ENCODE results near the gene TMEM125.

The TMEM125 gene

GRCh38 chr1:43274804-43275180, 5.0 kb downstream of the TMEM125 start:
- DNase-seq (ENCODE audit: low read depth), result no peak

DNA sequence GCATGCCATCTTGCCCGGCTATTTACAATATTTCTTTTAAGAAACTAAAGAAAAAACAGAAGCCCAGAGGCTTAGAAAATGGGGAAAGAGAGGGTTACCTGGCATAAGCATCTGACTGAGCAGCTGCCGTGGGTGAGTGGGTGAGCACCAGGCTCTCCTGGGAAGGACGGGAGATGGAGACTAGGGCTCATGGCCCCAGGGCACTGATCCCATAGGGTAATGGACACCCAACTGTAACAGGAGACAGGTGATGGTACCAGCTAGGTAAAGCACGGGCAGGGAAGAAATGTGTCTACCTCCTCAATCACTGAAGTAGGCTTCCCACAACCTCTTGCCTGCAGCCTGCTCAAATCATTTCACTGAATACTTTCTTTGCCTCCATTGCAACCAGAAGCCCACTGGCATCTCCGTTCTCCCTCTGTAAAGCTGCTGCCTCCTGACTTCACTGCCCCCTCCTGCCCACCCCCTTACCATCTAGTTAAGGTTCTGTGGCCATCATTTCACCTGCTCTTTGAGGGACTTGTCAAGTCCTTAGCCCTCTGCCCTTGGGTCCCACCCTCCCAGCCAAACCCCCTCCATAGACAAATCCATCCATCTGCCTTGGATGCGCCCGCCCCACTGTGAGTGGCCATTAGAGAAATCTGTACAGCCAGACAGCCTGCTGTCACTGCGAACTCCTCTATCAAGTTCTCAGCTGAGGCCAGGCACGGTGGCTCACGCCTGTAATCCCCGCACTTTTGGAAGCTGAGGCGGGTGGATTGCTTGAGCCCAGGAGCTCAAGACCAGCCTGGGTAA, 6.2 kb downstream of the TMEM125 start:
- no peak for DNase-seq (ENCODE audit: low read depth)

- DNase-seq (ENCODE audit: low read depth), result no peak
Measured at GRCh38 chr1:43276673-43277072, 6.9 kb downstream of the TMEM125 start.

DNA sequence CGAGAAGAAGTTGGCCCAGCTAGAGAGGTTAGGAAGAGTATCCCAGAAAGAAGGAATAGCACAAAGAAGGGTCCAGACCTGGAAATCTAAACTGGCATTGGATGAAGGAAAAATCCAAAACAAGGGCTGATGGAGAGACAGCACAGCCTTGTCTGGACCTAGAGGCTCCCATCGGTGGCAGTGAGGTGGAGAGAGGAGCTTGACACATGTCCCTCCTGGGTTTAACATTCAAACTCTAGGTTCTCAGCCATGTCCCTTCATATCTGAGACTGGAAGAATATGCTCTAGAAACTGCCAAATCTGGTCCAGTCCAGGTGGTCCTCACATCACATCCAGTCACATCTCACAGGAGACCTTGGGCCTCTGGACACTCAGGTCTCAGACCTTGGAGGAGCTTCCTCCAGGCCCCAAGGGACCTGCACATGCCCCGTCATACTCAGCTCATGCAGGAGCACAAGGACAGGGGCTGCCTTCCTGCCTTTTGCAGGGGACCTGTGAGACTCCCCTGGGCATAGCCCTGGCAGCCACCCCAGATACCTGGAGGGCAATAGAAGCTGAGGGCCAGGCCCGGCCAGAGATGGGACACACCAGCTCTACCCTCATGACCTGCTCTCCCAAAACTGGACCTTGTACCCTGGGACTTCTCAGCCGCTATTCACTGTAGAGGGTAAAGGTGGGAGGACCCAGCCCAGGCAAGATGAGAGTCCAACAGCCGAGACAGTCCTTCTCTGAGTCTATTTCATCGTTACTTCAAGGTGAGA, 7.5 kb downstream of the TMEM125 start:
- no peak for DNase-seq (ENCODE audit: low read depth)

DNA sequence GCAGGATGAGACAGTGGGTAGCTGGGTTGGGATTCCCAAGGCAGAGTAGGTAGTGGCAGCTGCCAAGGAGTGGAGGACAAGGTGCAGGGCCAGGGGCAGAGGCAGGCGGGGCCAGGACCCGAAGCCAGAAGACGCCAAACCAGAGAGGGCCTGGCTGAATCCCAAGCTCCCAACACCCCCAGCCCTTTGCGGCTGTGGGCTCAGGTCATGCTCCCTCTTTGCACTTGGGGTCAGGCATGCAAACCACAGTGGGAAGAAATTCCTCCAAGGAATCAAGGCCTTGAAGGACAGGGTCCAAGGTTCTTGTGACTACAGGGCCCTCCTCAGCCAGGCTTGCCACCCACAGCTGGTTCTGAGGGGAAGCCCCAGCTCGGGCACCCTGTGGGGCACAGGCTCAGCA, 9.4 kb downstream of the TMEM125 start:
- DNase-seq (ENCODE audit: low read depth), result no peak

GRCh38 chr1:43279666-43280065, 9.9 kb downstream of the TMEM125 start:
- no peak for DNase-seq (ENCODE audit: low read depth)

GRCh38 chr1:43280692-43281091, 10.9 kb downstream of the TMEM125 start:
- no peak for DNase-seq (ENCODE audit: low read depth)

GRCh38 chr1:43282220-43283195, 12.7 kb downstream of the TMEM125 start:
- no peak for DNase-seq (ENCODE audit: low read depth)

GRCh38 chr1:43284065-43284464, 14.3 kb downstream of the TMEM125 start:
- DNase-seq (ENCODE audit: low read depth), result no peak

DNA sequence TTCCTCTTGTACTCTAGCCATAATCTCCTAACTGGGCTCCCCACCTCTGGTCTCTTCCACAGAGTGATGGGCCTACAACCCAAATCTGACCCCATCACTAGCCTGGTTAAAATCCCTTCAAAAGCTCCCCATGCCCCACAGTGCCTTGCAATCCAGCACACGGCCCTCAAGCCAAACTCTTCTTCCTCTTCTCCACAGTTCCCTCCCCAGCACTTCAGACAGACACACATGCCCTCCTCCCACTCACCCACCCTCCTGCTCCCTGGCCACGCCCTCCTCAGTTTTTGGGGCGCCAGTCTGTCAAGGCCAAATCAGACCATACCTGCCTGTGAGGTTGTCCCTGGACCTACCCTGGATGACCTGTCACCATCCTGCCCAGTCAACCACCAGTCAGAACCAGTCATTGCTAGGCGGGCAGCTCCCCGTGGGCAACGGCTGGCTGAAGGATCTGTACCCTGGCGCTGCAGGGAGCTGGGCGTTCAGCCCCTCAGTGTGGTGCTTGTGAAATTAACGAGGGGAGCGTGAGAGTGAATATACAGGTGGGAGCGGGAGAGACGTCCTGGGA, 14.8 kb downstream of the TMEM125 start:
- DNase-seq (ENCODE audit: low read depth), result no peak

GRCh38 chr1:43285269-43285990, 15.6 kb downstream of the TMEM125 start, which contains the start of gene C1orf210:
C1orf210 (minus strand) TSS chr1:43285581; CDS start chr1:43283270, 2,311 bp downstream.
- DNase-seq (ENCODE audit: low read depth), result no peak

DNA sequence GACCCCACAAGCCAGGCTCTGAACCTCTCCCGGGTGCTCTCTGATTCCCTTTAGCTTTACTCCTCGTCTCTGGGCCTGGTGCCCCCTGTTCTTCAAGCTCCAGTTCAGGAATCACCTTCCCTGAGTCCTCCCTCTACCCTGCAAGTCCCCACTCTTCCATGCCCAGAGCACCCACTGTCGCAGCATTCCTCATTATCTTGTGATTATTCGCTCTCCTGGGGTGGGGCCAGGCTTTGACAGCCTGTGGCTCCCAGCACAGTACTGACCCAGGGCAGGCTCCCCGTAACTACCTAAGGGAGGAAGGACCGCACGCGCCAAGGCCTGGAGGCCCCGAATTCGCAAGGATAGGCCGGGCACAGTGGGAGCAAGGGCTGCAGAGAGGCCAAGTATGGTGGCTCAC, 16.3 kb downstream of the TMEM125 start:
- DNase-seq (ENCODE audit: low read depth), result no peak

GRCh38 chr1:43286533-43286932, 16.8 kb downstream of the TMEM125 start:
- no peak for DNase-seq (ENCODE audit: low read depth)

- DNase-seq (ENCODE audit: low read depth), result no peak
Measured at GRCh38 chr1:43288058-43288784, 18.4 kb downstream of the TMEM125 start.

GRCh38 chr1:43288785-43289706, 19.3 kb downstream of the TMEM125 start:
- DNase-seq (ENCODE audit: low read depth), result no peak

DNA sequence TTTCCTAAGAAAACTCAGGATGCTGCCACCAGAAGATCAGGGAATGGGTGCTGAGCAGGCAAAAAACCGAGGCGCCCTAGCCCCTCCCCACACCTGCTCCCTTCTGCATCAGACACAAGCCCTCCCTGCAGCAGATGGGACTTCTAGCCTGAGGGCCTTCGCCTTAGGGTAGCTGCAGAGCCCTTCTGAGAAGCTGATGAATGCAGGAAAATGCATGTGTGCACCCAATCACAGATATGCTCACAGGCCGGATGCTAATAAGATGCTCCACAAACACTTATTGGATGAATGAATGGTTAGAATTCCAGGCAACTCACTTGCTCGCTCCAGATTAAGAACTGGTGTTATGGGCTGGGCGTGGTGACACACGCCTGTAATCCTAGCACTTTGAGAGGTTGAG, 22.4 kb downstream of the TMEM125 start:
- no peak for DNase-seq (ENCODE audit: low read depth)

DNA sequence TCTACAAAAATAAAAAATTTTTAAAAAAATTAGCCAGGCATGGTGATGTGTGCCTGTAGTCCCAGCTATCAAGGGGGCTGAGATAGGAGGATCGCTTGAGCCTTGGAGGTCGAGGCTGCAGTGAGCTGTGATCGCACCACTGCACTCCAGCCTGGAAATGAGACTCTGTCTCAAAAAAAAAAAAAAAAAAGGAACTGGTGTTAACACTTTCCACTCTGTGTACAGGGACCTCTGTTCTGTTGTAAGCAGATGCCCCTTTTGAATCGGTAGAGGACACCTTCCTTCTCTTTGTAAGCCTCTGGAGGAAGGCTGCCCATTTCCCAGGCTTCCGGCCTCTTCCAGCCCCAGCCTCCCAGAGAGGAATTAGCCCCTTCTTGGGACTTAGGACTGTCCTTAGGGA, 22.9 kb downstream of the TMEM125 start:
- no peak for DNase-seq (ENCODE audit: low read depth)

- peak; percentile 17 for DNase-seq (ENCODE audit: low read depth)
Measured at GRCh38 chr1:43293176-43293575, 23.4 kb downstream of the TMEM125 start.
